Osteocyte (in vitro differentiated cells): Measurements from ENCODE around the gene MSANTD4. TPM values are rescaled to one million over a fixed set of nuclear protein-coding genes. Genes with fewer than 3 reads are reported as not detected.
"Not testable (repeated sequence)": the region's sequence is repeated elsewhere in the genome, so short reads cannot be mapped to it uniquely, and the experiment has no call there.

Source experiments
- DNase-seq: peaks from one replicate; pipeline ENCODE4 v3.0.0; 2021; ENCODE audit warnings: mixed read lengths; ENCODE audit not compliant: unreplicated experiment; ENCODE audit errors: extremely low spot score
- H3K27ac Mint-ChIP-seq: one replicate; pipeline ENCODE4 v1.8.0; 2021; ENCODE audit warnings: mild to moderate bottlenecking, mixed read lengths; ENCODE audit not compliant: unreplicated experiment
- H3K27me3 Mint-ChIP-seq: one replicate; pipeline ENCODE4 v1.8.0; 2021; ENCODE audit warnings: mixed read lengths; ENCODE audit not compliant: unreplicated experiment
- H3K36me3 Mint-ChIP-seq: one replicate; pipeline ENCODE4 v1.8.0; 2021; ENCODE audit warnings: mixed read lengths; ENCODE audit not compliant: unreplicated experiment
- H3K4me1 Mint-ChIP-seq: one replicate; pipeline ENCODE4 v1.8.0; 2021; ENCODE audit warnings: mixed read lengths; ENCODE audit not compliant: unreplicated experiment
- H3K4me3 Mint-ChIP-seq: one replicate; pipeline ENCODE4 v1.8.0; 2021; ENCODE audit warnings: mild to moderate bottlenecking, moderate library complexity, mixed read lengths; ENCODE audit not compliant: unreplicated experiment
- H3K9me3 Mint-ChIP-seq: one replicate; pipeline ENCODE4 v1.8.0; 2021; ENCODE audit warnings: mixed read lengths; ENCODE audit not compliant: unreplicated experiment
- total RNA-seq: library from RNA; stranded (reverse); gene quantifications from 2 replicates; pipeline ENCODE4 v1.2.1, GENCODE V29; 2021
- TF ChIP-seq, protein P1 (sequence below): fragments of 200-600 bp; sonication (generic); IDR thresholded peaks from 2 replicates; pipeline ENCODE4 v1.5.0; 2021; ENCODE audit warnings: antibody characterized with exemption, mild to moderate bottlenecking, moderate library complexity

Gene MSANTD4
- total RNA-seq, 1 donor from 2014 or later: 16.7 TPM

DNA sequence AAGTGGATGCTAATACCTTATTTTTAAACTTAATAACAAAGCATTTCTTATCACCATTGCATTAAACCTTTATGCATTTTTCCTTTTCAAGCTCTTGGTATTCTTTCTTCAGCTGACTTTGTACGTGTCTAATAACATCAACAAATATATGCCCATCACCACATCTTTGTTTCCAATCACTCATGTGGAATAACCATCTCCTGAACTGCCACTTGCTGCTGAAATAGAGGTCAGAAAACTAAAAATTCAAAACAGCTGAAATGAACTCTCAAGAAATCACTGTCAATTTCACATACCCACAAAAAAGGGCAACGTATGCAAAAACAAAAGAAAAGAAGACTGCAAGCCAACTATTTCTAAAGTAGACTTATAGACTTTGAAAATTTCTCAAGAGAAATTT lies 7.4 kb downstream of the MSANTD4 start:
- H3K4me3 Mint-ChIP-seq: no peak overlapping the region
- peaks cover 21% of the 10 kb centered on the region for H3K4me1 Mint-ChIP-seq
- DNase-seq: no peak
- TF ChIP-seq, protein P1, sequence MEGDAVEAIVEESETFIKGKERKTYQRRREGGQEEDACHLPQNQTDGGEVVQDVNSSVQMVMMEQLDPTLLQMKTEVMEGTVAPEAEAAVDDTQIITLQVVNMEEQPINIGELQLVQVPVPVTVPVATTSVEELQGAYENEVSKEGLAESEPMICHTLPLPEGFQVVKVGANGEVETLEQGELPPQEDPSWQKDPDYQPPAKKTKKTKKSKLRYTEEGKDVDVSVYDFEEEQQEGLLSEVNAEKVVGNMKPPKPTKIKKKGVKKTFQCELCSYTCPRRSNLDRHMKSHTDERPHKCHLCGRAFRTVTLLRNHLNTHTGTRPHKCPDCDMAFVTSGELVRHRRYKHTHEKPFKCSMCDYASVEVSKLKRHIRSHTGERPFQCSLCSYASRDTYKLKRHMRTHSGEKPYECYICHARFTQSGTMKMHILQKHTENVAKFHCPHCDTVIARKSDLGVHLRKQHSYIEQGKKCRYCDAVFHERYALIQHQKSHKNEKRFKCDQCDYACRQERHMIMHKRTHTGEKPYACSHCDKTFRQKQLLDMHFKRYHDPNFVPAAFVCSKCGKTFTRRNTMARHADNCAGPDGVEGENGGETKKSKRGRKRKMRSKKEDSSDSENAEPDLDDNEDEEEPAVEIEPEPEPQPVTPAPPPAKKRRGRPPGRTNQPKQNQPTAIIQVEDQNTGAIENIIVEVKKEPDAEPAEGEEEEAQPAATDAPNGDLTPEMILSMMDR: no peak
- H3K9me3 Mint-ChIP-seq: peaks cover 3% of the 10 kb centered on the region
- no peak overlapping the region for H3K27ac Mint-ChIP-seq
- peaks cover 20% of the 10 kb centered on the region for H3K36me3 Mint-ChIP-seq
- no peaks in the 10 kb centered on the region for H3K27me3 Mint-ChIP-seq

DNA sequence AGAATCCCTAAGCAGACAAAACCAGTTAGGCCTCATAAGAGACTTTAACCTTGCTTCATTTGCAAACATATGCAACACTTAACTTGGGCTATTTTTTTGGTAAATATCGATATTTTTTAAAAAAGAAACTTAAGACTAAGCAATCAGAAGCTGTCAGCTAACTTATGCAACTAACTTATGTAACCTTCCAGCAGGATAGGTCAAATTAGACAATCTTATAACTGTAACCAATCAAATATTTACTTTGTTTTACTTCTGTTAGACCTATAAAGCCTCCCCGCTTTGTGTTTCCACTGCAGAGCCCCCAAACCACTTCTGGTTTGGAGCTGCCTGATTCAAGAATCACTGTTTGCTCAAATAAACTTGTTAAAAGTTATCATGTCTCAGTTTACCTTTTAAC lies 8.0 kb downstream of the MSANTD4 start:
- H3K4me3 Mint-ChIP-seq: no peak overlapping the region
- TF ChIP-seq, protein P1: no peak
- H3K9me3 Mint-ChIP-seq: peaks cover 4% of the 10 kb centered on the region
- H3K4me1 Mint-ChIP-seq: peaks cover 19% of the 10 kb centered on the region
- H3K27ac Mint-ChIP-seq: no peak overlapping the region
- no peaks in the 10 kb centered on the region for H3K27me3 Mint-ChIP-seq
- no peak for DNase-seq
- H3K36me3 Mint-ChIP-seq: peaks cover 26% of the 10 kb centered on the region

DNA sequence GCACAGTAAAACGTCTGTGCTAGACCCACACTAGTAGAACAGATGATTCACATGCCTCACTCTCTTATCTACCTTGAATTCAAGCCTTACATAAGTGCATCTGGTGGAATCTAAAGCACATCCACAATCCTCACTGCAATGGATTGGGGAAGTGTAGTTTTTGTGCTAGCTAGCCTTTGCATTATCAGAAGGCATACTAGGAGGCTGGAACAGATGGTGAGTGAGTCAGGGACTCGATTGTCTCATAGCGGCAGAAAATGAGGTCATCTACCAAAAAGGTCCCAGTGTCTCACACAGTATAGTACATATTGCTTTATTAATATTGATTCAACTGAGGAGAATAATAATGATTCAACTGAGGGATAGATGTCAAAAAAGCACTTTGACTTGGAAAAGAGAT lies 9.3 kb downstream of the MSANTD4 start:
- TF ChIP-seq, protein P1: no peak
- Mint-ChIP-seq H3K27me3 (no peaks in the 10 kb centered on the region), H3K27ac (no peak overlapping the region), H3K36me3 (peaks cover 39% of the 10 kb centered on the region), H3K9me3 (peaks cover 4% of the 10 kb centered on the region), H3K4me3 (no peak overlapping the region), H3K4me1 (peaks cover 12% of the 10 kb centered on the region)
- DNase-seq: no peak

DNA sequence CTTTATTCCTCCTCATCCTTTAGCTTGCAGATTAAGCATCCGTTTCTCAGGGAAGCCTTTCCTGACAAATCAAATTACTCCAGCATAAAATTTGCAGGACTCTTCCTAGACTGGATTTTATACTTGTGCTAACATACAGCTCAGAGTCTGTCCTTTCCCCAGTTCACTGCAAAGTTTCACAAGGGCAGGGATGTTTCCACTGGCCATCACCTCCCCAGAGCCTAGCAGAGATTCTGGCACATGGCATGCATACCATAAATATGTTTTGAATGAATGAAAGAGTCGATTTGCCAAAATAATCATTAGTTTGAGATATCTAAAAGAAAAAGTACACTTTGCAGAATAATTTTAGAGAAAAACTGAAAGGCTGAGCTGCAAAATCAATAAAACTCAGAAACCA lies 10.6 kb downstream of the MSANTD4 start:
- peaks cover 12% of the 10 kb centered on the region for H3K4me1 Mint-ChIP-seq
- TF ChIP-seq, protein P1: no peak
- peaks cover 12% of the 10 kb centered on the region for H3K9me3 Mint-ChIP-seq
- no peak overlapping the region for H3K27ac Mint-ChIP-seq
- DNase-seq: no peak
- H3K4me3 Mint-ChIP-seq: no peak overlapping the region
- peaks cover 50% of the 10 kb centered on the region for H3K36me3 Mint-ChIP-seq
- no peaks in the 10 kb centered on the region for H3K27me3 Mint-ChIP-seq

DNA sequence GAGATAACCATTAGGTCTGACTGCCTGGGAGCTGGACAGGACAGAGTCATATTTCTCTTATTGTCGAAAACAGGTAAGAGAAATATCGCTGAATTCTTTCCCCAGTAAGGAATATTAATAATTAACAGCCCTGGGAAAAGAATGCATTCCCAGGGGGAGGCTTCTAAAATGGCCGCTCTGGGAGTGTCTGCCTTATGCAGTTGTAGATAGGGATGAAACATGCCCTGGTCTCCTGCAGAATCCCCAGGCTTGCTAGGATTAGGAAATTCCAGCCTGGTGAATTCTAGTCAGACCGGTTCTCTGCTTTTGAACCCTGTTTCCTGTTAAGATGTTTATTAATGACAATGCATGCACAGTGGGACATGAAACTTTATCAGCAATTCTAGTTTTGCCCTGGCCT lies 18.9 kb downstream of the MSANTD4 start:
- H3K4me3 Mint-ChIP-seq, DNase-seq, H3K27me3 Mint-ChIP-seq, H3K27ac Mint-ChIP-seq, H3K4me1 Mint-ChIP-seq: not testable (repeated sequence)
- Mint-ChIP-seq H3K36me3 (peaks cover 51% of the 10 kb centered on the region), H3K9me3 (peaks cover 20% of the 10 kb centered on the region)
